HG03571 (cell line): ENCODE data around the gene PLOD1.
"Not testable (repeated sequence)": the region's sequence is repeated elsewhere in the genome, so short reads cannot be mapped to it uniquely, and the experiment has no call there.

Source experiments
- ATAC-seq: cut with Tn5 transposase; IDR thresholded peaks from one replicate; pipeline ENCODE4 v1.9.1; 2021; ENCODE audit not compliant: unreplicated experiment

The PLOD1 gene

GRCh38 chr1:12005488-12006166 lies 71.1 kb downstream of the PLOD1 start:
- no peak for ATAC-seq

- ATAC-seq = no peak
Observed at GRCh38 chr1:12006167-12006921, 71.8 kb downstream of the PLOD1 start.

- ATAC-seq = no peak
Observed at GRCh38 chr1:12007204-12007603, 72.7 kb downstream of the PLOD1 start.

- not testable (repeated sequence) for ATAC-seq
Observed at GRCh38 chr1:12008355-12008754, 73.8 kb downstream of the PLOD1 start.

GRCh38 chr1:12009318-12009947 lies 74.9 kb downstream of the PLOD1 start:
- no peak for ATAC-seq

GRCh38 chr1:12010746-12011570 lies 76.4 kb downstream of the PLOD1 start:
- no peak for ATAC-seq

- no peak for ATAC-seq
Observed at GRCh38 chr1:12011998-12012397, 77.5 kb downstream of the PLOD1 start.

GRCh38 chr1:12012560-12013316 lies 78.2 kb downstream of the PLOD1 start:
- no peak for ATAC-seq

- ATAC-seq = no peak
Observed at GRCh38 chr1:12014141-12014991, 79.8 kb downstream of the PLOD1 start.

- no peak for ATAC-seq
Observed at GRCh38 chr1:12015001-12015491, 80.5 kb downstream of the PLOD1 start.

GRCh38 chr1:12015499-12015898 lies 81.0 kb downstream of the PLOD1 start:
- no peak for ATAC-seq

GRCh38 chr1:12016182-12016581 lies 81.7 kb downstream of the PLOD1 start:
- ATAC-seq = no peak

- ATAC-seq = no peak
Observed at GRCh38 chr1:12019858-12020509, 85.5 kb downstream of the PLOD1 start.

GRCh38 chr1:12021616-12022015 lies 87.1 kb downstream of the PLOD1 start:
- ATAC-seq = no peak

GRCh38 chr1:12022036-12022435 lies 87.5 kb downstream of the PLOD1 start:
- no peak for ATAC-seq
